Sigmoid colon (tissue), 7 donors: ENCODE data around the gene DAPP1. TPM values are rescaled to one million over a fixed set of nuclear protein-coding genes. Genes with fewer than 3 reads are reported as not detected.
"Not testable (repeated sequence)": the region's sequence is repeated elsewhere in the genome, so short reads cannot be mapped to it uniquely, and the experiment has no call there.

ENCODE experiments used
- DNase-seq: peaks from one replicate; pipeline ENCODE4 v3.0.0-alpha.2; 2019
- H3K27ac ChIP-seq, 4 donors: fragments of 200-600 bp; sonication (generic); one replicate each; pipeline ENCODE4 v1.5.1; 2016 to 2019; ENCODE audit warnings: mild to moderate bottlenecking in 1 of 4
- H3K27me3 ChIP-seq, 3 donors: fragments of 200-600 bp; sonication (generic); one replicate each; pipeline ENCODE4 v1.5.1; 2019; ENCODE audit warnings: mild to moderate bottlenecking in 1 of 3
- H3K36me3 ChIP-seq, 4 donors: fragments of 200-600 bp; sonication (generic); one replicate each; pipeline ENCODE4 v1.5.1; 2016 to 2019
- H3K4me1 ChIP-seq, 4 donors: fragments of 200-600 bp; sonication (generic); one replicate each; pipeline ENCODE4 v1.5.1; 2017 to 2019
- H3K4me3 ChIP-seq, 4 donors: fragments of 200-600 bp; sonication (generic); one replicate each; pipeline ENCODE4 v1.5.1; 2017 to 2019; ENCODE audit warnings: mild to moderate bottlenecking in 2 of 4, moderate library complexity in 1 of 4
- H3K9me3 ChIP-seq, 4 donors: fragments of 200-600 bp in 3 of 4; sonication (generic) in 3 of 4; one replicate each; pipeline versions ENCODE4 v1.5.1 to v1.6.1; 2013 to 2019
- EP300 ChIP-seq, 4 donors: sonication (generic); formaldehyde crosslinking; IDR thresholded peaks; one replicate each; pipeline ENCODE4 v1.6.1; 2017; ENCODE audit warnings: antibody characterized with exemption in 4 of 4
- POLR2A ChIP-seq, 2 donors: fragments of 450-650 bp; IDR thresholded peaks; one replicate each; pipeline ENCODE4 v1.6.1; 2016; ENCODE audit warnings: antibody characterized with exemption in 2 of 2, mild to moderate bottlenecking in 2 of 2, moderate library complexity in 2 of 2
- POLR2AphosphoS5 ChIP-seq, 4 donors: sonication (generic); formaldehyde crosslinking; IDR thresholded peaks; one replicate each; pipeline ENCODE4 v1.6.1; 2017; ENCODE audit warnings: antibody characterized with exemption in 4 of 4
- WGBS, 2 donors: extraction: QIAGEN DNeasy Blood & Tissue Kit; methylation state at CpG; one replicate each; pipeline ENCODE4 v1.1.7; 2013; 5-methylcytosine and 5-hydroxymethylcytosine counted together
- intact Hi-C: fragments of 100-400 bp; cut with DNase I; formaldehyde crosslinking; loops from one replicate; pipeline ENCODE4 v1.15.1; 2023
- polyA plus RNA-seq, 3 donors: library from polyadenylated mRNA; stranded (reverse); fragments of 200-250 nt; gene quantifications; one replicate each; pipeline ENCODE4 v1.2.3, GENCODE V29; 2013
- total RNA-seq, 4 donors: library from RNA; depleted of rRNA; stranded (reverse); fragments of >200 nt; gene quantifications; one replicate each; pipeline ENCODE4 v1.1.0, GENCODE V29; 2016
- TF ChIP-seq, protein P1 (sequence below), 4 experiments: fragments of 450-650 bp in 3 of 4; fragments of 200-600 bp in 1 of 4; IDR thresholded peaks; one replicate each; pipeline ENCODE4 v1.5.1; 2016 to 2019; ENCODE audit warnings: antibody characterized with exemption in 4 of 4, mild to moderate bottlenecking in 3 of 4, moderate library complexity in 2 of 4
- donor health status: healthy with polysubstance abuse.
- donor health status: Bipolar disorder and iron deficiency.
- donor health status: healthy.

Gene DAPP1, protein sequence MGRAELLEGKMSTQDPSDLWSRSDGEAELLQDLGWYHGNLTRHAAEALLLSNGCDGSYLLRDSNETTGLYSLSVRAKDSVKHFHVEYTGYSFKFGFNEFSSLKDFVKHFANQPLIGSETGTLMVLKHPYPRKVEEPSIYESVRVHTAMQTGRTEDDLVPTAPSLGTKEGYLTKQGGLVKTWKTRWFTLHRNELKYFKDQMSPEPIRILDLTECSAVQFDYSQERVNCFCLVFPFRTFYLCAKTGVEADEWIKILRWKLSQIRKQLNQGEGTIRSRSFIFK
- total RNA-seq (1 to 10 TPM in 3 of 4 donors, under 1 TPM in 1; 0.36 to 2.0 (median 1.2) TPM), polyA plus RNA-seq (10 to 100 TPM in 1 of 3 donors, 1 to 10 TPM in 2; 1.2 to 17.9 (median 3.0) TPM)

DNA sequence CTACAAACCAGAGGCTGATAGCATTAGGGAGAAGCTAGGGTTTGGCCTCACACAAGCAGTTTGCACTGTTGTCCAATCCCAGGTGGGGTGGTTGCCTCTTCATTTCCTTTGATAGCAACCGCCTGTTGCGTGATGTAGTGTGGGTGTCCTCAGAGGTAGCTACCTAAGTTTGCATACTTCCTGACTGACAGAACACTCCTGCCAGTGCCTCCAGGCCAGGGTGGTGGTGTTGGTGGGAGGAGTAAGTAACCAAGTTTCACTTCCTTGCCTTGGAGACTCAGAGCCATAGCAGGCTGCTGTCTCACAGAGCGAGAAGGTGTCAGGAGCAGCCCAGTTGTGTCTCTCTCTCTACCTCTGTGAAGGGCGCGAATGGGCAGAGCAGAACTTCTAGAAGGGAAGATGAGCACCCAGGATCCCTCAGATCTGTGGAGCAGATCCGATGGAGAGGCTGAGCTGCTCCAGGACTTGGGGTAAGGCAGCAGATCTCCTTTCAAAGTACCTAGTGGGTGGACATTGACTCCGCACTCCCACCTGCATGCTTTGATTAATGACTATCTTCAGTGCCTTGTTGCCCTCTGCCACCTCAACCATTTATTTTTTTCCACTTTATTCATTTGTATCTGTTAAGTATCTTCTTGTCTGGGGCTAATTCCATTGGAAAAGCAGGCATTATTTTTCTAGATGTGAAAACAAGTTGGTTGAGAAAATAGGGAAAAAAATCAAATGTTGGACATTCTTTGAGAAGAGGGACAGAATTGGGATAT is at the start of gene DAPP1:
TSS of gene DAPP1 (plus strand) at position 283 of the 764 bp plus-strand sequence. CDS start at position 370, 87 bp downstream.
- Histone ChIP-seq H3K4me3 (peak within 1 kb of the TSS in 1 of 4 donors; percentile 25), H3K36me3 (no peaks in the 10 kb centered on the region), H3K9me3 (no peaks in the 10 kb centered on the region), H3K27me3 (no peaks in the 10 kb centered on the region), H3K4me1 (peaks cover 0 to 17% (median 5%) of the 10 kb centered on the region in 4 donors), H3K27ac (peak within 1 kb of the TSS in 2 of 4 donors; percentile 7 to 28)
- peak; percentile 70 for DNase-seq
- intact Hi-C loops = no loop called here
- WGBS, 2 donors = 45 to 88% methylated on average over 7 of the region's 7 CpGs
- no peak for TF ChIP-seq EP300 (IDR thresholded peaks at IDR 0.05)
- TF ChIP-seq POLR2AphosphoS5 (IDR thresholded peaks at IDR 0.05) = peak in 1 of 4 donors; percentile 20
- TF ChIP-seq POLR2A (IDR thresholded peaks at IDR 0.05) = peak in 1 of 2 donors; percentile 9
- TF ChIP-seq, protein P1, sequence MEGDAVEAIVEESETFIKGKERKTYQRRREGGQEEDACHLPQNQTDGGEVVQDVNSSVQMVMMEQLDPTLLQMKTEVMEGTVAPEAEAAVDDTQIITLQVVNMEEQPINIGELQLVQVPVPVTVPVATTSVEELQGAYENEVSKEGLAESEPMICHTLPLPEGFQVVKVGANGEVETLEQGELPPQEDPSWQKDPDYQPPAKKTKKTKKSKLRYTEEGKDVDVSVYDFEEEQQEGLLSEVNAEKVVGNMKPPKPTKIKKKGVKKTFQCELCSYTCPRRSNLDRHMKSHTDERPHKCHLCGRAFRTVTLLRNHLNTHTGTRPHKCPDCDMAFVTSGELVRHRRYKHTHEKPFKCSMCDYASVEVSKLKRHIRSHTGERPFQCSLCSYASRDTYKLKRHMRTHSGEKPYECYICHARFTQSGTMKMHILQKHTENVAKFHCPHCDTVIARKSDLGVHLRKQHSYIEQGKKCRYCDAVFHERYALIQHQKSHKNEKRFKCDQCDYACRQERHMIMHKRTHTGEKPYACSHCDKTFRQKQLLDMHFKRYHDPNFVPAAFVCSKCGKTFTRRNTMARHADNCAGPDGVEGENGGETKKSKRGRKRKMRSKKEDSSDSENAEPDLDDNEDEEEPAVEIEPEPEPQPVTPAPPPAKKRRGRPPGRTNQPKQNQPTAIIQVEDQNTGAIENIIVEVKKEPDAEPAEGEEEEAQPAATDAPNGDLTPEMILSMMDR (IDR thresholded peaks at IDR 0.05) = no peak

DNA sequence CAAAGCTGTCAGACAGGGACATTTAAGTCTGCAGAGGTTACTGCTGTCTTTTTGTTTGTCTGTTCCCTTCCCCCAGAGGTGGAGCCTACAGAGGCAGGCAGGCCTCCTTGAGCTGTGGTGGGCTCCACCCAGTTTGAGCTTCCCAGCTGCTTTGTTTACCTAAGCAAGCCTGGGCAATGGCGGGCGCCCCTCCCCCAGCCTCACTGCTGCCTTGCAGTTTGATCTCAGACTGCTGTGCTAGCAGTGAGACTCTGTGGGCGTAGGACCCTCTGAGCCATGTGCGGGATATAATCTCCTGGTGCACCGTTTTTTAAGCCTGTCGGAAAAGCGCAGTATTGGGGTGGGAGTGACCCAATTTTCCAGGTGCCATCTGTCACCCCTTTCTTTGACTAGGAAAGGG is 45.8 kb upstream of the DAPP1 start:
- 87 to 89% methylated on average over 7 of the region's 7 CpGs for WGBS, 2 donors
- DNase-seq, H3K4me1 ChIP-seq, H3K36me3 ChIP-seq, H3K9me3 ChIP-seq, H3K4me3 ChIP-seq, H3K27me3 ChIP-seq, H3K27ac ChIP-seq, intact Hi-C loops: not testable (repeated sequence)

GRCh38 chr4:99783940-99784339 is 32.7 kb upstream of the DAPP1 start:
- Histone ChIP-seq H3K9me3 (peaks cover 0 to 1% (median 0%) of the 10 kb centered on the region in 4 donors), H3K4me1 (no peaks in the 10 kb centered on the region), H3K4me3 (no peak overlapping the region), H3K27ac (no peak overlapping the region), H3K27me3 (no peaks in the 10 kb centered on the region), H3K36me3 (no peaks in the 10 kb centered on the region)
- TF ChIP-seq POLR2A (IDR thresholded peaks at IDR 0.05) (no peak), POLR2AphosphoS5 (IDR thresholded peaks at IDR 0.05) (no peak), EP300 (IDR thresholded peaks at IDR 0.05) (no peak)
- TF ChIP-seq, protein P1 (IDR thresholded peaks at IDR 0.05) = no peak
- intact Hi-C loops = no loop called here
- 89 to 91% methylated on average over 3 of the region's 3 CpGs for WGBS, 2 donors
- no peak for DNase-seq

DNA sequence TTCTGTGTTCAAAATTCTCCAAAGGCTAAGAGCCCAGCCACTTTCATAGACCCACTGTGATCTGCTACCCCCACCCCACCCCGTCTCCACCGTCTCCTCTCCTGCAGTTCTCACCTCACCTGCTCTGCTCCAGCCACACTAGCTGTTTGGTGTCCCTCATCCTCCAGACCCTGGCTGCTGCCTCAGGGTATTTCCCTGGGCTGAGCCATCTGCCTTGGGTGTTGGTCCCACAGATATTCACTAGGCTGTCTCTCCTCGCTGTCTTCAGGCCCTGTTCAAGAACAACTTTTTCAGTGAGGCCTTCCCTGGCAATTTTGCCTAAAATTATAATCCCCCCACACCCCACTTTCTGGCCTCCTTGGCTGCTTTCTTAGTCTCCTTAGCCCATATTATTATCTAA is 31.8 kb upstream of the DAPP1 start:
- Histone ChIP-seq H3K27ac (no peak overlapping the region), H3K4me1 (no peaks in the 10 kb centered on the region), H3K9me3 (no peaks in the 10 kb centered on the region), H3K4me3 (no peak overlapping the region), H3K36me3 (no peaks in the 10 kb centered on the region), H3K27me3 (no peaks in the 10 kb centered on the region)
- TF ChIP-seq POLR2AphosphoS5 (IDR thresholded peaks at IDR 0.05) (no peak), POLR2A (IDR thresholded peaks at IDR 0.05) (no peak), EP300 (IDR thresholded peaks at IDR 0.05) (no peak)
- TF ChIP-seq, protein P1 (IDR thresholded peaks at IDR 0.05) = no peak
- no peak for DNase-seq
- intact Hi-C loops = no loop called here
- WGBS, 2 donors = 88 to 89% methylated on average over 3 of the region's 3 CpGs
